ENCODE data around the gene TMC4. TPM values are rescaled to one million over a fixed set of nuclear protein-coding genes. Genes with fewer than 3 reads are reported as not detected.

TMC4 gene
- polyA plus RNA-seq, 1 donor from 2014 or later: 0.15 TPM

DNA sequence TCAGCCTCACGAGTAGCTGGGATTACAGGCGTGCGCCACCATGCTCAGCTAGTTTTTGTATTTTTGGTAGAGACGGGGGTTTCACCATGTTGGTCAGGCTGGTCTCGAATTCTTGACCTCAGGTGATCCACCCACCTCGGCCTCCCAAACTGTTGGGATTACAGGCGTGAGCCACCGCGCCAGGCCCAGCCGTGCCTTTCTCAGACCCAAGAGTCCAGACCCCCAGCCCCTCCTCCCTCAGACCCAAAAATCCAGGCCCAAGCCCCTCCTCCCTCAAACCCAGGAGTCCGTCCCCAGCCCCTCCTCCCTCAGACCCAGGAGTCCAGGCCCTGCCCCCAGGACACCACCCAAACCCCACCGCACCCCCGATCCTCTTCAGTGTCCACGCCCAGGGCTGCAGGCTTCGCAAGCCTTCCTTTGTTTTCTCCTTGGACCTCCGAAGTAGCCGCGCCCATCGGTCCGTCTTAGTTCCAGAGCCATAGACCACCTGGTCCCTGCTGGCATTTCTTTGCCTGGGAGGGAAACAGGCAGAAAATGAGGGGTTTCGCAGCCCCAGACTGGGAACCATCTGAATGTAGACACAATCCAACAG is 3.7 kb downstream of the TMC4 start:
- no peak overlapping the region for H2AFZ ChIP-seq (ENCODE audit: low read depth, low read length)
- no peaks in the 10 kb centered on the region for H3K9me2 ChIP-seq (ENCODE audit: insufficient read depth, low read length)
- H3F3A ChIP-seq (ENCODE audit: insufficient read depth, low read length, poor library complexity, severe bottlenecking): no peaks in the 10 kb centered on the region
- no peak overlapping the region for H3K4me2 ChIP-seq (ENCODE audit: low read length)
- no peak overlapping the region for H3K9ac ChIP-seq (ENCODE audit: low read length)
- H3K27me3 ChIP-seq (ENCODE audit: insufficient read depth, low read depth, low read length): no peaks in the 10 kb centered on the region
- H3K9me3 ChIP-seq (ENCODE audit: low read length): no peaks in the 10 kb centered on the region
- no peaks in the 10 kb centered on the region for H4K20me1 ChIP-seq (ENCODE audit: insufficient read depth)
- H3K36me3 ChIP-seq (ENCODE audit: insufficient read depth, low read length): no peaks in the 10 kb centered on the region
- TF ChIP-seq, protein P1, sequence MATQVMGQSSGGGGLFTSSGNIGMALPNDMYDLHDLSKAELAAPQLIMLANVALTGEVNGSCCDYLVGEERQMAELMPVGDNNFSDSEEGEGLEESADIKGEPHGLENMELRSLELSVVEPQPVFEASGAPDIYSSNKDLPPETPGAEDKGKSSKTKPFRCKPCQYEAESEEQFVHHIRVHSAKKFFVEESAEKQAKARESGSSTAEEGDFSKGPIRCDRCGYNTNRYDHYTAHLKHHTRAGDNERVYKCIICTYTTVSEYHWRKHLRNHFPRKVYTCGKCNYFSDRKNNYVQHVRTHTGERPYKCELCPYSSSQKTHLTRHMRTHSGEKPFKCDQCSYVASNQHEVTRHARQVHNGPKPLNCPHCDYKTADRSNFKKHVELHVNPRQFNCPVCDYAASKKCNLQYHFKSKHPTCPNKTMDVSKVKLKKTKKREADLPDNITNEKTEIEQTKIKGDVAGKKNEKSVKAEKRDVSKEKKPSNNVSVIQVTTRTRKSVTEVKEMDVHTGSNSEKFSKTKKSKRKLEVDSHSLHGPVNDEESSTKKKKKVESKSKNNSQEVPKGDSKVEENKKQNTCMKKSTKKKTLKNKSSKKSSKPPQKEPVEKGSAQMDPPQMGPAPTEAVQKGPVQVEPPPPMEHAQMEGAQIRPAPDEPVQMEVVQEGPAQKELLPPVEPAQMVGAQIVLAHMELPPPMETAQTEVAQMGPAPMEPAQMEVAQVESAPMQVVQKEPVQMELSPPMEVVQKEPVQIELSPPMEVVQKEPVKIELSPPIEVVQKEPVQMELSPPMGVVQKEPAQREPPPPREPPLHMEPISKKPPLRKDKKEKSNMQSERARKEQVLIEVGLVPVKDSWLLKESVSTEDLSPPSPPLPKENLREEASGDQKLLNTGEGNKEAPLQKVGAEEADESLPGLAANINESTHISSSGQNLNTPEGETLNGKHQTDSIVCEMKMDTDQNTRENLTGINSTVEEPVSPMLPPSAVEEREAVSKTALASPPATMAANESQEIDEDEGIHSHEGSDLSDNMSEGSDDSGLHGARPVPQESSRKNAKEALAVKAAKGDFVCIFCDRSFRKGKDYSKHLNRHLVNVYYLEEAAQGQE (IDR thresholded peaks at IDR 0.05; ENCODE audit: borderline replicate concordance): no peak
- TF ChIP-seq EP300 (conservative IDR thresholded peaks at IDR 0.05; ENCODE audit: poor library complexity, severe bottlenecking) (no peak), EZH2 (IDR thresholded peaks at IDR 0.05; ENCODE audit: borderline replicate concordance, insufficient read depth, low read length, poor library complexity, severe bottlenecking) (no peak), POLR2AphosphoS5 (IDR thresholded peaks at IDR 0.05) (no peak), RAD21 (conservative IDR thresholded peaks at IDR 0.05) (no peak), MXI1 (conservative IDR thresholded peaks at IDR 0.05; ENCODE audit: poor library complexity, severe bottlenecking) (no peak), SMC3 (conservative IDR thresholded peaks at IDR 0.05; ENCODE audit: poor library complexity) (no peak), TAF1 (IDR thresholded peaks at IDR 0.05; ENCODE audit: low read depth) (no peak)
- TF ChIP-seq, protein P2, sequence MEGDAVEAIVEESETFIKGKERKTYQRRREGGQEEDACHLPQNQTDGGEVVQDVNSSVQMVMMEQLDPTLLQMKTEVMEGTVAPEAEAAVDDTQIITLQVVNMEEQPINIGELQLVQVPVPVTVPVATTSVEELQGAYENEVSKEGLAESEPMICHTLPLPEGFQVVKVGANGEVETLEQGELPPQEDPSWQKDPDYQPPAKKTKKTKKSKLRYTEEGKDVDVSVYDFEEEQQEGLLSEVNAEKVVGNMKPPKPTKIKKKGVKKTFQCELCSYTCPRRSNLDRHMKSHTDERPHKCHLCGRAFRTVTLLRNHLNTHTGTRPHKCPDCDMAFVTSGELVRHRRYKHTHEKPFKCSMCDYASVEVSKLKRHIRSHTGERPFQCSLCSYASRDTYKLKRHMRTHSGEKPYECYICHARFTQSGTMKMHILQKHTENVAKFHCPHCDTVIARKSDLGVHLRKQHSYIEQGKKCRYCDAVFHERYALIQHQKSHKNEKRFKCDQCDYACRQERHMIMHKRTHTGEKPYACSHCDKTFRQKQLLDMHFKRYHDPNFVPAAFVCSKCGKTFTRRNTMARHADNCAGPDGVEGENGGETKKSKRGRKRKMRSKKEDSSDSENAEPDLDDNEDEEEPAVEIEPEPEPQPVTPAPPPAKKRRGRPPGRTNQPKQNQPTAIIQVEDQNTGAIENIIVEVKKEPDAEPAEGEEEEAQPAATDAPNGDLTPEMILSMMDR (IDR thresholded peaks at IDR 0.05; ENCODE audit: poor library complexity, severe bottlenecking): no peak
- H3K79me2 ChIP-seq (replicated peaks; ENCODE audit: insufficient read depth, low read length): no peaks in the 10 kb centered on the region
- H3K4me3 ChIP-seq (ENCODE audit: low read length): no peak overlapping the region
- H3K27ac ChIP-seq (ENCODE audit: low read length): no peak overlapping the region

GRCh38 chr19:54168174-54168917 is 4.6 kb downstream of the TMC4 start:
- Histone ChIP-seq H3K9ac (ENCODE audit: low read length) (no peak overlapping the region), H3K27me3 (ENCODE audit: insufficient read depth, low read depth, low read length) (no peaks in the 10 kb centered on the region), H3K27ac (ENCODE audit: low read length) (no peak overlapping the region), H3K36me3 (ENCODE audit: insufficient read depth, low read length) (no peaks in the 10 kb centered on the region), H3K79me2 (replicated peaks; ENCODE audit: insufficient read depth, low read length) (no peaks in the 10 kb centered on the region), H3K9me2 (ENCODE audit: insufficient read depth, low read length) (no peaks in the 10 kb centered on the region), H3K4me2 (ENCODE audit: low read length) (no peak overlapping the region), H3K4me3 (ENCODE audit: low read length) (no peak overlapping the region), H4K20me1 (ENCODE audit: insufficient read depth) (no peaks in the 10 kb centered on the region), H3F3A (ENCODE audit: insufficient read depth, low read length, poor library complexity, severe bottlenecking) (no peaks in the 10 kb centered on the region), H2AFZ (ENCODE audit: low read depth, low read length) (no peak overlapping the region), H3K9me3 (ENCODE audit: low read length) (no peaks in the 10 kb centered on the region)
- TF ChIP-seq RAD21 (conservative IDR thresholded peaks at IDR 0.05): peak; percentile 66
- no peak for TF ChIP-seq TAF1 (IDR thresholded peaks at IDR 0.05; ENCODE audit: low read depth)
- TF ChIP-seq EP300 (conservative IDR thresholded peaks at IDR 0.05; ENCODE audit: poor library complexity, severe bottlenecking): no peak
- TF ChIP-seq, protein P2 (IDR thresholded peaks at IDR 0.05; ENCODE audit: poor library complexity, severe bottlenecking): peak; percentile 80
- no peak for TF ChIP-seq MXI1 (conservative IDR thresholded peaks at IDR 0.05; ENCODE audit: poor library complexity, severe bottlenecking)
- no peak for TF ChIP-seq POLR2AphosphoS5 (IDR thresholded peaks at IDR 0.05)
- TF ChIP-seq, protein P1 (IDR thresholded peaks at IDR 0.05; ENCODE audit: borderline replicate concordance): no peak
- no peak for TF ChIP-seq EZH2 (IDR thresholded peaks at IDR 0.05; ENCODE audit: borderline replicate concordance, insufficient read depth, low read length, poor library complexity, severe bottlenecking)
- TF ChIP-seq SMC3 (conservative IDR thresholded peaks at IDR 0.05; ENCODE audit: poor library complexity): peak; percentile 75

All from neural cell (in vitro differentiated cells).